H9 (cell line): ENCODE measurements around the gene HLA-A. TPM values are rescaled to one million over a fixed set of nuclear protein-coding genes. Genes with fewer than 3 reads are reported as not detected.

ENCODE experiments used
- DNase-seq: peaks from one replicate; pipeline ENCODE4 v3.0.0-alpha.2; 2017
- H2AFZ ChIP-seq: one replicate; pipeline ENCODE4 v1.6.1; 2013; ENCODE audit warnings: mild to moderate bottlenecking, low read length, control low read depth, moderate library complexity
- H2AK5ac ChIP-seq: 2 replicates; pipeline ENCODE4 v1.6.1; 2013; ENCODE audit warnings: low read length, control low read depth, mixed read lengths; ENCODE audit not compliant: insufficient read length
- H2BK120ac ChIP-seq: one replicate; pipeline ENCODE4 v1.6.1; 2013; ENCODE audit warnings: low read depth, mild to moderate bottlenecking, low read length, control low read depth, inconsistent platforms; ENCODE audit not compliant: poor library complexity, severe bottlenecking
- H2BK12ac ChIP-seq: 2 replicates; pipeline ENCODE4 v1.6.1; 2013; ENCODE audit warnings: low read length, control low read depth, mixed read lengths, low read depth; ENCODE audit not compliant: insufficient read length
- H2BK15ac ChIP-seq: 2 replicates; pipeline ENCODE4 v1.6.1; 2013; ENCODE audit warnings: low read depth, low read length, control low read depth
- H2BK20ac ChIP-seq: one replicate; pipeline ENCODE4 v1.6.1; 2013; ENCODE audit warnings: low read depth, mild to moderate bottlenecking, low read length, control low read depth, inconsistent platforms; ENCODE audit not compliant: poor library complexity, severe bottlenecking
- H2BK5ac ChIP-seq: 2 replicates; pipeline ENCODE4 v1.6.1; 2013; ENCODE audit warnings: low read length, control low read depth, mixed read lengths; ENCODE audit not compliant: insufficient read length
- H3K14ac ChIP-seq: 2 replicates; pipeline ENCODE4 v1.6.1; 2013; ENCODE audit warnings: low read length, control low read depth; ENCODE audit not compliant: insufficient read depth
- H3K18ac ChIP-seq: 2 replicates; pipeline ENCODE4 v1.6.1; 2013; ENCODE audit warnings: low read depth, mild to moderate bottlenecking, mixed read lengths, low read length, control low read depth; ENCODE audit not compliant: insufficient read length
- H3K23ac ChIP-seq: 2 replicates; pipeline ENCODE4 v1.6.1; 2013; ENCODE audit warnings: low read length, control low read depth, mixed read lengths, low read depth; ENCODE audit not compliant: insufficient read length
- H3K23me2 ChIP-seq: 2 replicates; pipeline ENCODE4 v1.6.1; 2013; ENCODE audit warnings: low read depth, mild to moderate bottlenecking, mixed read lengths, low read length, control low read depth; ENCODE audit not compliant: insufficient read length, poor library complexity, severe bottlenecking
- H3K27ac ChIP-seq: 2 replicates; pipeline ENCODE4 v1.5.1; 2013; ENCODE audit warnings: low read length, control low read depth, mixed read lengths, low read depth; ENCODE audit not compliant: insufficient read length
- H3K27me3 ChIP-seq: 2 replicates; pipeline ENCODE4 v1.6.1; 2013; ENCODE audit warnings: low read length, control low read depth, inconsistent platforms; ENCODE audit not compliant: insufficient read depth
- H3K4ac ChIP-seq: 2 replicates; pipeline ENCODE4 v1.6.1; 2013; ENCODE audit warnings: low read depth, mild to moderate bottlenecking, control low read depth, inconsistent platforms, low read length, moderate library complexity
- H3K4me1 ChIP-seq: 2 replicates; pipeline ENCODE4 v1.6.1; 2013; ENCODE audit warnings: low read length, control low read depth, inconsistent platforms; ENCODE audit not compliant: insufficient read depth
- H3K4me2 ChIP-seq: 2 replicates; pipeline ENCODE4 v1.6.1; 2013; ENCODE audit warnings: low read length, control low read depth, mixed read lengths; ENCODE audit not compliant: insufficient read length, insufficient read depth
- H3K56ac ChIP-seq: 2 replicates; pipeline ENCODE4 v1.6.1; 2013; ENCODE audit warnings: low read depth, mild to moderate bottlenecking, mixed read lengths, low read length, control low read depth; ENCODE audit not compliant: insufficient read length
- H3K79me1 ChIP-seq: 2 replicates; pipeline ENCODE4 v1.6.1; 2013; ENCODE audit warnings: low read depth, mild to moderate bottlenecking, moderate library complexity, low read length, control low read depth, inconsistent platforms; ENCODE audit not compliant: insufficient read depth, poor library complexity, severe bottlenecking
- H3K79me2 ChIP-seq: 2 replicates; pipeline ENCODE4 v1.6.1; 2013; ENCODE audit warnings: low read length, control low read depth, inconsistent platforms; ENCODE audit not compliant: insufficient read depth
- H3K9ac ChIP-seq: 2 replicates; pipeline ENCODE4 v1.6.1; 2013; ENCODE audit warnings: low read length, control low read depth, mixed read lengths; ENCODE audit not compliant: insufficient read length; ENCODE audit errors: extremely low read depth
- H3K9me3 ChIP-seq: one replicate; pipeline ENCODE4 v1.6.1; 2013; ENCODE audit warnings: low read depth, low read length, inconsistent platforms; ENCODE audit not compliant: control insufficient read depth
- H3T11ph ChIP-seq: one replicate; pipeline ENCODE4 v1.6.1; 2013; ENCODE audit warnings: mild to moderate bottlenecking, low read length, control low read depth, inconsistent platforms
- H4K20me1 ChIP-seq: one replicate; pipeline ENCODE4 v1.6.1; 2013; ENCODE audit not compliant: control insufficient read depth, insufficient read length, insufficient read depth
- H4K5ac ChIP-seq: 2 replicates; pipeline ENCODE4 v1.6.1; 2013; ENCODE audit warnings: low read depth, mild to moderate bottlenecking, mixed read lengths, low read length, control low read depth; ENCODE audit not compliant: insufficient read length
- H4K8ac ChIP-seq: replicated peaks from 2 replicates; pipeline ENCODE4 v1.6.1; 2013; ENCODE audit warnings: low read length, control low read depth, mixed read lengths, low read depth; ENCODE audit not compliant: insufficient read length
- H4K91ac ChIP-seq: 2 replicates; pipeline ENCODE4 v1.6.1; 2013; ENCODE audit warnings: low read depth, mild to moderate bottlenecking, moderate library complexity, mixed read lengths, low read length, control low read depth; ENCODE audit not compliant: insufficient read length
- H3K27ac Mint-ChIP-seq, 3 experiments: 2 replicates in 2 of 3; 3 replicates in 1 of 3; pipeline ENCODE4 v1.8.0; 2020 to 2021; ENCODE audit warnings: mixed read lengths in 3 of 3, mild to moderate bottlenecking in 1 of 3, moderate library complexity in 1 of 3
- H3K27me3 Mint-ChIP-seq: 2 replicates; pipeline ENCODE4 v1.8.0; 2021; ENCODE audit warnings: low read depth, mild to moderate bottlenecking, moderate library complexity, mixed read lengths
- H3K36me3 Mint-ChIP-seq, 3 experiments: 2 replicates in 2 of 3; 3 replicates in 1 of 3; pipeline ENCODE4 v1.8.0; 2020 to 2021; ENCODE audit warnings: low read depth in 3 of 3, mixed read lengths in 3 of 3; ENCODE audit not compliant: insufficient read depth in 1 of 3
- H3K4me1 Mint-ChIP-seq, 2 experiments: 2 replicates each; pipeline ENCODE4 v1.8.0; 2020; ENCODE audit warnings: mixed read lengths in 2 of 2
- H3K4me3 Mint-ChIP-seq, 2 experiments: 2 replicates in 1 of 2; 3 replicates in 1 of 2; pipeline ENCODE4 v1.8.0; 2020 to 2021; ENCODE audit warnings: mild to moderate bottlenecking in 2 of 2, mixed read lengths in 2 of 2, moderate library complexity in 1 of 2
- H3K9me3 Mint-ChIP-seq, 2 experiments: 2 replicates in 1 of 2; 3 replicates in 1 of 2; pipeline ENCODE4 v1.8.0; 2020; ENCODE audit warnings: mild to moderate bottlenecking in 2 of 2, mixed read lengths in 2 of 2, moderate library complexity in 1 of 2
- total RNA-seq: library from RNA; stranded (reverse); gene quantifications from 2 replicates; pipeline ENCODE4 v1.2.1, GENCODE V29; 2021
- TF ChIP-seq, protein P1 (sequence below): fragments of 200-600 bp; sonication (generic); conservative IDR thresholded peaks from 3 replicates; pipeline ENCODE4 v1.8.0; 2021; ENCODE audit warnings: antibody characterized with exemption, mild to moderate bottlenecking

HLA-A gene
- total RNA-seq, 1 experiment from 2014 or later, result 248 TPM

DNA sequence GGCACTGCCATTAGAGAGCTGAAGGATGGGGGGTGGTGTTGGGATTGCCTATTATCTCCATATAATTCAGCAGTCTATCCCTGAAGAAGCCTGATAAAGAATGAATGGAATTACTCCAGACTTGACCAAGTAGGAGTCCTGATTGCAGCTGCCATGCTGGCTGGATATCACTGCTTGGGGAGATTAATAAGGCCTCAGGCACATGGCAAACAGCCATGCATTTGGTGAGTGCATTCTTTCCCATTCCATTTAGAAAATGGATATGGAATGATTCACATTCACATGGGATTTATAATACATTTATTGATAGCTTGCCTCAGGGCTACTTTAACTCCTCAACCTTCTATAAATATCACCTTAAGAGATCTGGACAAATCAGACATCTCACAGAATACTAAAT is 49.6 kb upstream of the HLA-A start:
- Mint-ChIP-seq H3K27ac (no peak overlapping the region), H3K4me3 (no peak overlapping the region), H3K27me3 (peaks cover 56% of the 10 kb centered on the region), H3K36me3 (peaks cover 6 to 22% (median 10%) of the 10 kb centered on the region in 3 experiments; a peak in 6 of 7 replicates), H3K9me3 (peaks cover 15 to 16% of the 10 kb centered on the region in 2 experiments), H3K4me1 (peaks cover 2% of the 10 kb centered on the region in 2 experiments; a peak in 2 of 4 replicates)
- no peak overlapping the region for H2BK12ac ChIP-seq
- peaks cover 6% of the 10 kb centered on the region for H3K23me2 ChIP-seq
- no peak overlapping the region for H4K8ac ChIP-seq
- H2BK5ac ChIP-seq, result no peak overlapping the region
- H4K20me1 ChIP-seq, result no peaks in the 10 kb centered on the region
- no peak overlapping the region for H3K23ac ChIP-seq
- H3K4me2 ChIP-seq, result no peak overlapping the region
- no peak overlapping the region for H3K27ac ChIP-seq
- H3K27me3 ChIP-seq, result peaks cover 3% of the 10 kb centered on the region; the same call in 1 of the 2 replicates
- H2AK5ac ChIP-seq, result no peak overlapping the region
- H3K4me1 ChIP-seq, result no peaks in the 10 kb centered on the region
- H3K4ac ChIP-seq, result no peak overlapping the region
- no peak overlapping the region for H3K18ac ChIP-seq
- H4K91ac ChIP-seq, result no peak overlapping the region
- no peak overlapping the region for H2BK120ac ChIP-seq
- H2AFZ ChIP-seq, result no peak overlapping the region
- TF ChIP-seq, protein P1, sequence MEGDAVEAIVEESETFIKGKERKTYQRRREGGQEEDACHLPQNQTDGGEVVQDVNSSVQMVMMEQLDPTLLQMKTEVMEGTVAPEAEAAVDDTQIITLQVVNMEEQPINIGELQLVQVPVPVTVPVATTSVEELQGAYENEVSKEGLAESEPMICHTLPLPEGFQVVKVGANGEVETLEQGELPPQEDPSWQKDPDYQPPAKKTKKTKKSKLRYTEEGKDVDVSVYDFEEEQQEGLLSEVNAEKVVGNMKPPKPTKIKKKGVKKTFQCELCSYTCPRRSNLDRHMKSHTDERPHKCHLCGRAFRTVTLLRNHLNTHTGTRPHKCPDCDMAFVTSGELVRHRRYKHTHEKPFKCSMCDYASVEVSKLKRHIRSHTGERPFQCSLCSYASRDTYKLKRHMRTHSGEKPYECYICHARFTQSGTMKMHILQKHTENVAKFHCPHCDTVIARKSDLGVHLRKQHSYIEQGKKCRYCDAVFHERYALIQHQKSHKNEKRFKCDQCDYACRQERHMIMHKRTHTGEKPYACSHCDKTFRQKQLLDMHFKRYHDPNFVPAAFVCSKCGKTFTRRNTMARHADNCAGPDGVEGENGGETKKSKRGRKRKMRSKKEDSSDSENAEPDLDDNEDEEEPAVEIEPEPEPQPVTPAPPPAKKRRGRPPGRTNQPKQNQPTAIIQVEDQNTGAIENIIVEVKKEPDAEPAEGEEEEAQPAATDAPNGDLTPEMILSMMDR, result no peak
- no peak overlapping the region for H4K5ac ChIP-seq
- H3K56ac ChIP-seq, result no peak overlapping the region
- no peaks in the 10 kb centered on the region for H3K79me2 ChIP-seq
- DNase-seq, result no peak
- no peaks in the 10 kb centered on the region for H3K79me1 ChIP-seq
- no peak overlapping the region for H3K9ac ChIP-seq
- no peak overlapping the region for H2BK15ac ChIP-seq
- H2BK20ac ChIP-seq, result no peak overlapping the region
- H3K9me3 ChIP-seq, result no peaks in the 10 kb centered on the region
- no peak overlapping the region for H3K14ac ChIP-seq
- H3T11ph ChIP-seq, result no peak overlapping the region
